CD1c-positive myeloid dendritic cell (primary cell): Measurements from ENCODE around the gene RPL39L.
"Not testable (repeated sequence)": the region's sequence is repeated elsewhere in the genome, so short reads cannot be mapped to it uniquely, and the experiment has no call there.

Experiments used
- DNase-seq: peaks from one replicate; pipeline ENCODE4 v3.0.0-alpha.2; 2016; ENCODE audit errors: extremely low spot score

The RPL39L gene

DNA sequence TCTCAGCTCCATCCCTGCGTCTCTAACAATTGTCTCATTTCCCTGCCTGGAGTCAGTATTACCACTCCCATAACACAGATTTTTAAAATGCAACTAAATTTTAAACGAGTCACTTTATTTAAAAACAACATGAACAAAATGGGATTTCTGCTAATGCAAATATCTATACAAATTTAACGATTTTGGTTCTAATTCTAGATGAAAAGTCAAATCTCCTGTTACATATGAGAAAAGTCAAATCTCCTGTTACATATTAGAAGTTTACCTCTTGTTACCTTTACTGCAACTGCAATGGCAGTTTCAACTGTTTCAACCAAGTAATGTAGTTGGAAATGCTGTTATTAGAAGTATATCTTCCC lies 578 bp upstream of the RPL39L start:
- no peak for DNase-seq

DNA sequence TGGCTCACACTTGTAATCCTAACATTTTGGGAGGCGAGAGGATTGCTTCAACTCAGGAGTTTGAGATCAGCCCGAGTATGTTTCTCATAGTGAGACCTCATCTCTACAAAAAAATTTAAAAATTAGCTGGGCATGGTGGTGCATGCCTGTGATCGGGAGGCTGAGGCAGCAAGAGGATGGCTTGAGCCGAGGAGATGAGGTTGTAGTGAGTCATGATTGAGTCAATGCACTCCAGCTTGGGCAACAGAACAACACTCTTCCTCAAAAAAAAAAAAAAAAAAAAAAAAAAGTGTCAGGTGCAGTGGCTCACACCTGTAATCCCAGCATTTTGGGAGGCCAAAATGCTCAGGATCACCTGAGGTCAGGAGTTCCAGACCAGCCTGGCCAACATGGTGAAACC lies 2.4 kb downstream of the RPL39L start:
- peak; percentile 8 for DNase-seq

GRCh38 chr3:187136337-187136736 lies 3.0 kb downstream of the RPL39L start:
- no peak for DNase-seq

DNA sequence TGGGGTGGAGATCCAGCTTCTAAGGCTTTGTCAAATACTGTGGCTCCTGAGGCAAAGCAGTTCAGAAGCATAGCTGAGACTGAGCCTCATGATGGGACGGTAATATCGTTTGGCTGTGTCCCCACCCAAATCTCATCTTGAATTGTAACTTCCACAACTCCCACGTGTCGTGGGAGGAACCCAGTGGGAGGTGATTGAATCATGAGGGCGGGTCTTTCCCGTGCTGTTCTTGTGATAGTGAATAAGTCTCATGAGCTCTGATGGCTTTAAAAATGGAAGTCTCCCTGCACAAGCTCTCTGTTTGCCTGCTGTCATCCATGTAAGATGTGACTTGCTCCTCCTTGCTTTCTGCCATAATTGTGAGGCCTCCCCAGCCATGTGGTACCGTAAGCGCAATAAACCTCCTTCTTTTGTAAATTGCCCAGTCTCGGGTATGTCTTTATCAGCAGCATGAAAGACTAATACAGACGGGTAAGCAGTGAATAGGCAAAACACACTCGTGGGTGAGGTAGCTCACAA lies 4.1 kb downstream of the RPL39L start:
- not testable (repeated sequence) for DNase-seq

GRCh38 chr3:187133181-187133580 lies 6.1 kb downstream of the RPL39L start:
- not testable (repeated sequence) for DNase-seq

GRCh38 chr3:187132666-187133065 lies 6.6 kb downstream of the RPL39L start:
- no peak for DNase-seq

DNA sequence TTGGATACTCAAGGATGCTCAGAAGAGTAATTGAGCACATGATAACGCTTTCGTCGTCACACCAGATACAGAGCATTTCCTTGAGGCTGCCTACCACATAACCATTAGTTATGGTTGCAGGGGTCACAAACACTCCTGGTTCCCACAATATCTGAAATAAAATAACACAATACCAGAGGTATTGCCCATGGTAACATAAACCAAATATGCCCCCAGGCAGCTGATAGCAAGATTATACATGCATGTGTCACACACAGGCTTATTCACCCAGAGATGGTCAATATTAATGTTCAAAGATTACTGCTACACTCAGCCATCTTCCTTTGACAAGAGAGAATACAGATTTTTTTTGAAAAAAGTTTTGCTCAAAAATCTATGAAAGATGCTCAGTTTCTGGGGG lies 7.3 kb downstream of the RPL39L start:
- DNase-seq: no peak

- DNase-seq: peak; percentile 77
Observed at GRCh38 chr3:187130346-187131066, 8.8 kb downstream of the RPL39L start.

DNA sequence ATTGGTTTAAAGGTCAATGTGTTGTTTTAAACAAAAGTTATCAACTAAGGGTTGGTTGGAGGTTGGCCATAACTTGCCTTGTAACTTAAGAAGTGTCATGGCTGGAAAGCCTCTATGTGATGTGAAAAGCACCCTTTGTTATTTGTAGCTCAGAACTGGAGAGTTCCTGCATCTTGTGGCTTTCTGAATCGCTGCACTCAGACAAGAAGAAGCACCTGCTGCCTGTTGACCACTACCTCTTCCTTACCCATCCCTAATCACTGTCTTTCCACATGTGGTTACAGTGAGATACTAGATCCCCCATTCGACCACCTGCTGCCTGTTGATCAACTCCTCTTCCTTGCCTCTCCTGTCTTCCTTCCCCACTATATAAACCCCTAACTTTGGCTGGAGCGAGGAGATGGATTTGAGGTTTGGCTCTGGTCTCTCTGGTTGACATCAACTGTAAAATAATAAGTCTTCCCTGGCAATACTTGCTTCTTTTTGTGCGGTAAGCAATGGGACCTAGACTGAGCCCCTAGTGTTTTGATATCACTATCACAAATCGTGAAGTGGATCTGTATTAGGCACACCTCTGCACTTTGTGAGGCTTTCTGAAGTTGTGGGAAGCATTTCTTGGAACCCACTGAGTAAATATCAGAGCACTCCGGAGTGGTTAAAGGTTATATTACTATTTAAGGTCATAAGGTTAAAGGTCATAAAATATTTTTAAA lies 13.8 kb downstream of the RPL39L start:
- no peak for DNase-seq

GRCh38 chr3:187122261-187122660 lies 17.0 kb downstream of the RPL39L start:
- no peak for DNase-seq

- DNase-seq: peak; percentile 21
Observed at GRCh38 chr3:187120326-187120725, 19.0 kb downstream of the RPL39L start.

DNA sequence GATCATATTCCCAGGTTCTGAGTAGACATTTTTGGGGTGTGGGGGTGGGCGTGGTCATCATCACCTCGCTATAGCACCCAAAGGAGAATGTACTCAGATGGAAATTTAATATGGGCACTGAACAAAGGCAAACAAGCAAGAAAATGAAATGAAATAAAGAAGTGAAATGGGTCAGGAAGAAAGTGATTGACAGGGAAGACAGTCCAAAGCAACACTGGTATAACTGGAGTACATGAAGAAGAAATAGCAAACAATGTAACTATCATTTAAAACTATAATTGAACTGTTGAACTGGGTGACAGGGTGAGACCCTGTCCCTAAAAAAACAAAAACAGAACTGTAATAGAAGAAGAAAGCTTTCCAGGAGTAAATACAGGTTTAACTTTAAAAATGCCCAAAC lies 24.8 kb downstream of the RPL39L start:
- DNase-seq: no peak

GRCh38 chr3:187112934-187113793 lies 26.1 kb downstream of the RPL39L start:
- peak; percentile 53 for DNase-seq

- DNase-seq: no peak
Observed at GRCh38 chr3:187110156-187110555, 29.1 kb downstream of the RPL39L start.

DNA sequence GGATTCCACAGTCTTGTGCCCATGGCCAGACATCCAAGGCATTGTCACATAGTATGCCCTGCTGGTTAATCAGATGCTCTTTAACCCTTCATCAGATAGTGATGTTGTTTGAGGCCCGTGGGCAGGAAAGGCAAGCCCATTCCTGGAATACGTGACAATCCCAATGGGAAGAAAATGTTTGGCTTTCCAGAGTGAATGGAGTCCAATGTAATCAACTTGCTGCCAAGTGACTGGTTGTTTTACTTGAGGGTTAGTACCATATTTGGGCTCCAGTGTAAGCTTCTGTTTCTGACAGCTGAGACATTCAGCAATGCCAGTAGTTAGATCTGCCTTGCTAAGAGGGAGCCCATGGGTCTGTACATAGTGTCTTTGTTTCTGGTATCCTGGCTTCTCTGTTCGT lies 31.3 kb downstream of the RPL39L start:
- no peak for DNase-seq

GRCh38 chr3:187105700-187106099 lies 33.6 kb downstream of the RPL39L start:
- DNase-seq: no peak

- DNase-seq: no peak
Observed at GRCh38 chr3:187104933-187105332, 34.4 kb downstream of the RPL39L start.

DNA sequence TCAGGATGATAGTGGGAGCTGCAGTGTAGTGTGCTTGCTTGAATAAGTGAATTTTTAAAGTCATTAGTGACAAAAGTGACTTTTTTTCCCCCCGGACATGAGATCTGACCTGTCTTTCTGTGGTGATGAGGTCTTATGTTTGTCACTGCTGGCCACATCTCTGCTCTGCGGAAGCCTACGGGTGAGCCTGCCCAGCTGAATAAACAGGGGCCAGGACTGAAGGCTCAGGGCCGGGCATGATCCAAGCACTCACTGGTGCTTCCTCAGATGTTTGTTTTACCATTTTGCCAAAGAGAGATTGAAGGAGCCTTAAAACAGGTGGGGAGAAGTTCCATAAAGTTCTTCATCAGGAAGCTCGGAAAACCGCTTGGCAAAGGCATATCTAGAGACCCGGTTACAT lies 35.0 kb downstream of the RPL39L start:
- DNase-seq: no peak

DNA sequence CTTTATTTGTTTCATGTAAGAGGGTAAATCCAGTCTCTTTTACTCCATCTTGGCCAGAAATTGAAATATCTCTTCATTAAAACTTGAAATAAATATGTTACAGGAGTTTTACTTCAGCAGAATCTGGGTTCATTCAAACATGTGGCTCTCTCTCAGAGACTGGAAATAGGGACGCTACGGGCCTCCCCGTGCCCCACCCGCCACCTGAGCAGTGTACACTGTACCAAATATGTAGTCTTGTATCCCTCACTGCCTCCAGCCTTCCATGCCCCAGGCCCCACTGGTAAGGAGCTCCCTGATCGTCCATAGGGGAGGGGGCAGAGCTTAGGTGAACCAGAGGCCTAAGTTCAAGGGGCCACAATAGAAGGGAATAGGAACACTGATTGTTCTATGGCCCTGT lies 36.0 kb downstream of the RPL39L start:
- DNase-seq: no peak

DNA sequence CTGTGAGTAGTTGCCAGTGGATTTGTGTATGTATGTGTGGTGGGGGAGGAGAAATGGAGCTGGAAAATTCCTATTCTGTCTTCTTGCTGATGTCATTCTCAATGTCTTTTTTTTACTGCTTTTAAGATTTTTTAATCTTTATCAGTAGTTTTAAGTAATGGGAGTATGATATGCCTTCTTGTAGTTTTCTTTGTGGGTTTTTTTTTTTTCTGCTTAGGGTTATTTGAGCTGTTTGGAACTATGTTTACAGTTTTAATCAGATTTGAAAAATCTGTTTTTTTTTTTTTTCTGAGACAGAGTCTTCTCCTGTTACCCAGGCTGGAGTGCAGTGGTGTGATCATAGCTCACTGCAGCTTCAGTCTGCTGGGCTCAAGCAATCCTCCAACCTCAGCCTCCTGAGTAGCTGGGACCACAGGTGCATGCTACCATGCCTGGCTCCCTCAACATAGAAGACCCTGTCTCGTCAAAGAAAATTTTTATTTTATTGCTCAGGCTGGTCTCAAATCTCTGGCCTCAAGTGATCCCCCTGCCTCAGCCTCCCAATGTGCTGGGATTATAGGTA lies 37.1 kb downstream of the RPL39L start:
- no peak for DNase-seq

GRCh38 chr3:187101184-187102072 lies 37.9 kb downstream of the RPL39L start:
- DNase-seq: peak; percentile 28
